GM23248 (cell line): Measurements from ENCODE around the gene ADGRF1. TPM values are rescaled to one million over a fixed set of nuclear protein-coding genes. Genes with fewer than 3 reads are reported as not detected.

Source experiments
- DNase-seq: peaks from one replicate; pipeline ENCODE4 v3.0.0-alpha.2; 2015
- H2AFZ ChIP-seq: fragments of 200-600 bp; sonication (generic); 2 replicates; pipeline ENCODE4 v1.6.1; 2016; ENCODE audit warnings: antibody characterized with exemption
- H3F3A ChIP-seq: fragments of 200-600 bp; sonication (generic); 2 replicates; pipeline ENCODE4 v1.6.1; 2016; ENCODE audit warnings: mild to moderate bottlenecking, antibody characterized with exemption, mixed run types; ENCODE audit not compliant: insufficient read depth
- H3K27ac ChIP-seq: fragments of 200-600 bp; sonication (generic); 2 replicates; pipeline ENCODE4 v1.5.1; 2016; ENCODE audit warnings: mild to moderate bottlenecking
- H3K27me3 ChIP-seq: fragments of 200-600 bp; sonication (generic); replicated peaks from 2 replicates; pipeline ENCODE4 v1.6.1; 2016; ENCODE audit warnings: mild to moderate bottlenecking; ENCODE audit not compliant: insufficient read depth
- H3K36me3 ChIP-seq: fragments of 200-600 bp; sonication (generic); 2 replicates; pipeline ENCODE4 v1.6.1; 2016; ENCODE audit warnings: low read depth, mild to moderate bottlenecking
- H3K4me1 ChIP-seq: fragments of 200-600 bp; sonication (generic); 2 replicates; pipeline ENCODE4 v1.6.1; 2016; ENCODE audit warnings: mild to moderate bottlenecking; ENCODE audit not compliant: insufficient read depth
- H3K4me2 ChIP-seq: fragments of 200-600 bp; sonication (generic); one replicate; pipeline ENCODE4 v1.6.1; 2016; ENCODE audit warnings: mild to moderate bottlenecking; ENCODE audit not compliant: unreplicated experiment
- H3K4me3 ChIP-seq: fragments of 200-600 bp; sonication (generic); 2 replicates; pipeline ENCODE4 v1.5.1; 2016; ENCODE audit warnings: mild to moderate bottlenecking
- H3K79me2 ChIP-seq: fragments of 200-600 bp; sonication (generic); 2 replicates; pipeline ENCODE4 v1.6.1; 2016; ENCODE audit warnings: mild to moderate bottlenecking; ENCODE audit not compliant: insufficient read depth
- H3K9ac ChIP-seq: fragments of 200-600 bp; sonication (generic); 2 replicates; pipeline ENCODE4 v1.6.1; 2016; ENCODE audit warnings: mild to moderate bottlenecking
- H3K9me2 ChIP-seq: fragments of 200-600 bp; sonication (generic); 2 replicates; pipeline ENCODE4 v1.6.1; 2016; ENCODE audit warnings: mixed run types, mild to moderate bottlenecking, moderate library complexity; ENCODE audit not compliant: insufficient read depth
- H3K9me3 ChIP-seq: fragments of 200-600 bp; sonication (generic); one replicate; pipeline ENCODE4 v1.6.1; 2017; ENCODE audit warnings: low read depth
- H4K20me1 ChIP-seq: fragments of 200-600 bp; sonication (generic); 2 replicates; pipeline ENCODE4 v1.6.0; 2016; ENCODE audit not compliant: insufficient read depth
- EZH2 ChIP-seq: fragments of 200-600 bp; sonication (generic); IDR thresholded peaks from 2 replicates; pipeline ENCODE4 v1.6.1; 2018; ENCODE audit warnings: antibody characterized with exemption, mild to moderate bottlenecking; ENCODE audit not compliant: insufficient read depth, poor library complexity, severe bottlenecking
- EZH2phosphoT487 ChIP-seq: fragments of 200-600 bp; sonication (generic); IDR thresholded peaks from 2 replicates; pipeline ENCODE4 v1.6.1; 2018; ENCODE audit warnings: antibody characterized with exemption, moderate library complexity, mild to moderate bottlenecking, low read depth; ENCODE audit not compliant: insufficient read depth
- WGBS, 2 experiments: methylation state at CpG; one replicate each; pipeline ENCODE4 v1.1.6; 2015 to 2017; ENCODE audit warnings: low lambda C conversion rate in 2 of 2, low coverage in 1 of 2; ENCODE audit errors: missing lambda C conversion rate in 2 of 2; 5-methylcytosine and 5-hydroxymethylcytosine counted together
- in situ Hi-C: fragments of 300-500 bp; cut with MboI; formaldehyde crosslinking; loops from 2 replicates; pipeline ENCODE4 v1.15.0; 2020
- polyA plus RNA-seq: library from polyadenylated mRNA; unstranded; fragments of >200 nt; fragmentation: Nextera tagmentation; extraction: Ambion mirVana; gene quantifications from 2 replicates; pipeline ENCODE4 v1.2.1, GENCODE V29; 2016
- total RNA-seq: library from RNA; depleted of rRNA; stranded (reverse); fragments of >200 nt; shearing (Covaris generic); gene quantifications from 2 replicates; pipeline ENCODE4 v1.2.3, GENCODE V29; 2014

ADGRF1 gene
- total and polyA plus RNA-seq, 2 experiments from 2014 or later, result not detected

DNA sequence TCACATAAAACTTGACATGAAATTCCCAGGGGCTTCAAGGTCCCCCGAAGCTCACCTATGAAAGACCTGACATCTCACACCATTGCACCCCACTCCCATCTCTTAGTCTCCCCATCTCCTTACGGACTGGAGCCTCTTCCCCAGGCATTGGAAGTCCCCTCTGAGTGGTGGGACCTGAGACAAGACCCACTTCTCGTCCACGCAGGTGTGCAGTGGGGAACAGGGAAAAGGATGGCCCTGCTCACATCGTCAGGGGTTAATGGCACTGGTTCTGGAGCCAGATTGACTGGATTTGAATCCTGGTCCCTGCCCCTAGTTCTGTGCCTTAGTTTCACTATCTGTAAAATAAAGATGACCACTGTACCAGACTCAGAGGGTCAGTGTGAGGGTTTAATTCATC is 15.5 kb downstream of the ADGRF1 start:
- in situ Hi-C loops, result no loop called here
- H3K79me2 ChIP-seq, result no peaks in the 10 kb centered on the region

DNA sequence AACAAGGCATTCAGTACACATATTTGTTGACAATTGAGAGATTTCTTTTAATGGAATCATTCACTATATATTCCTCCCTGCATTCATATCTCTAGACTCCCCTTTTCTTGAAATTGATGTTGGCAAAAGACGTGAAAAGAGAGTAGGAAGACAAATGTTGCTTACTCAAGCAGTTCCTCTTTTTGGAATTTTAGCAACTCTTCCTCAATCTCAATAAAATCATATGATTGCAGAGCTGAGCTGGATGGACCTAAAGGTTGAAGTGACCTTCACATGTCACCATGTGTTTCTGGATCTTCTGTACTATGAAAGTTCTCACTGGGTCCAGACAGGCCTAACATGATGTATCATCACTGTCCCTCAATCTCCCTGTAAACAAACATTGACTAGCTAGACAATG is 18.6 kb downstream of the ADGRF1 start:
- Histone ChIP-seq H3K4me1 (no peaks in the 10 kb centered on the region), H3K9me3 (no peaks in the 10 kb centered on the region), H3K4me2 (no peak overlapping the region), H3K27me3 (no peaks in the 10 kb centered on the region), H4K20me1 (no peaks in the 10 kb centered on the region), H3K36me3 (no peaks in the 10 kb centered on the region), H3K27ac (no peak overlapping the region), H3K4me3 (no peak overlapping the region), H3K9ac (no peak overlapping the region), H3K79me2 (no peaks in the 10 kb centered on the region), H3K9me2 (no peaks in the 10 kb centered on the region), H2AFZ (no peak overlapping the region), H3F3A (no peaks in the 10 kb centered on the region)
- 8 to 15% methylated on average over 1 of the region's 1 CpG for WGBS, 2 experiments
- in situ Hi-C loops, result no loop called here
- no peak for TF ChIP-seq EZH2phosphoT487
- no peak for TF ChIP-seq EZH2
- no peak for DNase-seq

More for the DNA sequence above, 15.5 kb downstream of the ADGRF1 start:
- no peaks in the 10 kb centered on the region for H3K36me3 ChIP-seq
- no peak overlapping the region for H3K4me3 ChIP-seq
- H3K27me3 ChIP-seq, result no peaks in the 10 kb centered on the region
- WGBS, 2 experiments, result 42 to 43% methylated on average over 5 of the region's 5 CpGs
- H4K20me1 ChIP-seq, result no peaks in the 10 kb centered on the region
- no peak overlapping the region for H2AFZ ChIP-seq
- no peak for DNase-seq
- no peak overlapping the region for H3K4me2 ChIP-seq
- H3K4me1 ChIP-seq, result no peaks in the 10 kb centered on the region
- H3K9ac ChIP-seq, result no peak overlapping the region
- no peaks in the 10 kb centered on the region for H3F3A ChIP-seq
- H3K9me2 ChIP-seq, result no peaks in the 10 kb centered on the region
- no peak overlapping the region for H3K27ac ChIP-seq
- no peak for TF ChIP-seq EZH2phosphoT487
- no peak for TF ChIP-seq EZH2
- no peaks in the 10 kb centered on the region for H3K9me3 ChIP-seq

DNA sequence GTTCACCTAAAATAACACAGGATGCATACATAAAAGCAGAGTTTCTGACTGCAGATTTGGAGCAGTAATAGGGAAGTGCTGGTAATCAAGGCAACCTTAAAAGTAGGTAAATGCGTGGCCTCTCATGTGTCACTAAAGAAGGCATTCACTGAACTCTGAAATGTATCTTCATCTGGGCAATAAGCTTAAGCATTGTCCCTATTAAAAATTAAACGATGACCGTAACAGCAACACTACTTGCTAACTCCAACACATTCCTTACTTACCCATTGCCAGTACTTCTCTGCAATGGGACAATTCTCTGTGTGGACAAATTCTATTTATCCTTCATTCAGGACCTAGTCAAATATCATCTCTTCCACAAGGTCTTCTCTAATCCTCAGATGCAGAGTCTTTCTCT is 19.9 kb downstream of the ADGRF1 start:
- Histone ChIP-seq H3K4me2 (no peak overlapping the region), H3K79me2 (no peaks in the 10 kb centered on the region), H3F3A (no peaks in the 10 kb centered on the region), H3K4me1 (no peaks in the 10 kb centered on the region), H3K36me3 (no peaks in the 10 kb centered on the region), H2AFZ (no peak overlapping the region), H3K9me2 (no peaks in the 10 kb centered on the region), H4K20me1 (no peaks in the 10 kb centered on the region), H3K9ac (no peak overlapping the region), H3K27me3 (no peaks in the 10 kb centered on the region), H3K9me3 (no peaks in the 10 kb centered on the region), H3K4me3 (no peak overlapping the region), H3K27ac (no peak overlapping the region)
- in situ Hi-C loops, result no loop called here
- 72 to 79% methylated on average over 3 of the region's 3 CpGs for WGBS, 2 experiments
- no peak for TF ChIP-seq EZH2phosphoT487
- no peak for TF ChIP-seq EZH2
- no peak for DNase-seq

DNA sequence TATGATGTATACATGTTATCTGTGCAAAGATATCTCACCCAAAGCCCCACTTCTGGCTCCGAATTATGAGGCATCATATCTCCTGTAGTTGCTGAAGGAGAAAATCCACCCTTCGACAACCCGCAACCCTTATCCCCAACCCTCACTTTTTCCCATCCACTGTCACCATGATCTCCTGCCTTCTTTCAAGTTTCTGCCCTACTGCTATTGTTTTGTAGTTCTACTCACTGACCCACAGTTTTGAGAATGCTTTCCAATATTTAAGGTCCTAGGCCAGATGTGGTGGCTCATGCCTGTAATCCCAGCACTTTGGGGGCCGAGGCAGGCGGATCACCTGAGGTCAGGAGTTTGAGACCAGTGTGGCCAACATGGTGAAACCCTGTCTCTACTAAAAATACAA is 22.2 kb downstream of the ADGRF1 start:
- H3K4me1 ChIP-seq, result no peaks in the 10 kb centered on the region
- no peaks in the 10 kb centered on the region for H3K27me3 ChIP-seq
- H3K36me3 ChIP-seq, result no peaks in the 10 kb centered on the region
- no peaks in the 10 kb centered on the region for H4K20me1 ChIP-seq
- H3K9ac ChIP-seq, result no peak overlapping the region
- in situ Hi-C loops, result no loop called here
- H2AFZ ChIP-seq, result no peak overlapping the region
- DNase-seq, result no peak
- no peaks in the 10 kb centered on the region for H3K79me2 ChIP-seq
- H3K4me2 ChIP-seq, result no peak overlapping the region
- H3K27ac ChIP-seq, result no peak overlapping the region
- 42 to 46% methylated on average over 5 of the region's 5 CpGs for WGBS, 2 experiments
- H3K4me3 ChIP-seq, result no peak overlapping the region
- no peaks in the 10 kb centered on the region for H3K9me3 ChIP-seq
- no peaks in the 10 kb centered on the region for H3K9me2 ChIP-seq
- TF ChIP-seq EZH2, result no peak
- no peak for TF ChIP-seq EZH2phosphoT487
- H3F3A ChIP-seq, result no peaks in the 10 kb centered on the region

DNA sequence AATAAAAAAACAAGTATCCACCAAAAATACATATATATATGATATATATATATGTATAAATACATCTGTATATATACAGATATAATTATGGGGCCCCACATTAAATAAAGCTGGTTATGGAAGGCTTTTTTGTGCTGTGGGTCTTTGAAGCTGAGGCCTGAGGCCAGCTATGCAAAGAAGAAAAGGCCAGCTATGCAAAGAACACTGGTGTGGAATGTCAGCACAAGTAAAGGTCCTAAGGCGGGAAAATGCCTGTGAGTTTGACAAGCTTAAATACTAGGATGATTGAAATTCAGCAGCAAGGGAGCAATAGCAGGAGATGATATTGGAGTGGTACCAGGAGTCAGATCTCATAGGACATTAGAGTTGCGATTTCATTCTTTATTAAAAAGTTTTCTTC is 25.2 kb downstream of the ADGRF1 start:
- Histone ChIP-seq H3K9ac (no peak overlapping the region), H3K9me3 (no peaks in the 10 kb centered on the region), H3K4me2 (no peak overlapping the region), H3K4me1 (no peaks in the 10 kb centered on the region), H4K20me1 (no peaks in the 10 kb centered on the region), H3K27ac (no peak overlapping the region), H2AFZ (no peak overlapping the region), H3K4me3 (no peak overlapping the region), H3K9me2 (no peaks in the 10 kb centered on the region), H3K36me3 (no peaks in the 10 kb centered on the region), H3K27me3 (no peaks in the 10 kb centered on the region), H3F3A (no peaks in the 10 kb centered on the region), H3K79me2 (no peaks in the 10 kb centered on the region)
- WGBS, 2 experiments, result 61 to 62% methylated on average over 2 of the region's 2 CpGs
- TF ChIP-seq EZH2phosphoT487 (no peak), EZH2 (no peak)
- in situ Hi-C loops, result no loop called here
- DNase-seq, result no peak
